OCI-LY3 (cell line): ENCODE results near the gene FAM83E.

Source experiments
- EZH2phosphoT487 ChIP-seq: fragments of 200-600 bp; shearing (Covaris generic); IDR thresholded peaks from 2 replicates; pipeline ENCODE4 v1.6.1; 2018; ENCODE audit warnings: antibody characterized with exemption, mixed run types, low read depth
- TF ChIP-seq, protein P1 (sequence below): fragments of 200-600, 300-600 bp; sonication (generic); IDR thresholded peaks from 2 replicates; pipeline ENCODE4 v1.5.1; 2014; ENCODE audit warnings: antibody characterized with exemption, low read length, low read depth

DNA sequence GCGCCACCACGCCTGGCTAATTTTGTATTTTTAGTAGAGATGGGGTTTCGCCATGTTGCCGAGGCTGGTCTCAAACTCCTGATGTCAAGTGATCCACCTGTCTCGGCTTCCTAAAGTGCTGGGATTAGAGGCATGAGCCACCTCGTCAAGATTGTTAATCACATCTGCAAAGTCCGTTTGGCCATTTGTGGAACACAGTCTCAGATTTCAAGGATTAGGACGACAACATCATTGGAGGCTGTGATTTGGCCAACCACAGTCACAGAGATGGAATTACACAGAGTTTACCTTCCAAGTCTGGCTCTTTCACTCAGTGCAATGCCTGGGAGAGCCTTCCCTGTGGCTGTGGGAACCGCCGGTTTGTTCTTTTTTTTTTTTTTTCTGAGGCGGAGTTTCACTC lies 45.1 kb downstream of the FAM83E start:
- TF ChIP-seq, protein P1, sequence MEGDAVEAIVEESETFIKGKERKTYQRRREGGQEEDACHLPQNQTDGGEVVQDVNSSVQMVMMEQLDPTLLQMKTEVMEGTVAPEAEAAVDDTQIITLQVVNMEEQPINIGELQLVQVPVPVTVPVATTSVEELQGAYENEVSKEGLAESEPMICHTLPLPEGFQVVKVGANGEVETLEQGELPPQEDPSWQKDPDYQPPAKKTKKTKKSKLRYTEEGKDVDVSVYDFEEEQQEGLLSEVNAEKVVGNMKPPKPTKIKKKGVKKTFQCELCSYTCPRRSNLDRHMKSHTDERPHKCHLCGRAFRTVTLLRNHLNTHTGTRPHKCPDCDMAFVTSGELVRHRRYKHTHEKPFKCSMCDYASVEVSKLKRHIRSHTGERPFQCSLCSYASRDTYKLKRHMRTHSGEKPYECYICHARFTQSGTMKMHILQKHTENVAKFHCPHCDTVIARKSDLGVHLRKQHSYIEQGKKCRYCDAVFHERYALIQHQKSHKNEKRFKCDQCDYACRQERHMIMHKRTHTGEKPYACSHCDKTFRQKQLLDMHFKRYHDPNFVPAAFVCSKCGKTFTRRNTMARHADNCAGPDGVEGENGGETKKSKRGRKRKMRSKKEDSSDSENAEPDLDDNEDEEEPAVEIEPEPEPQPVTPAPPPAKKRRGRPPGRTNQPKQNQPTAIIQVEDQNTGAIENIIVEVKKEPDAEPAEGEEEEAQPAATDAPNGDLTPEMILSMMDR, result no peak
- no peak for TF ChIP-seq EZH2phosphoT487
